ENCODE data around the gene HS3ST5. TPM values are rescaled to one million over a fixed set of nuclear protein-coding genes. Genes with fewer than 3 reads are reported as not detected.

HS3ST5 gene
- total RNA-seq, 1 donor from 2014 or later: 1.5 TPM

DNA sequence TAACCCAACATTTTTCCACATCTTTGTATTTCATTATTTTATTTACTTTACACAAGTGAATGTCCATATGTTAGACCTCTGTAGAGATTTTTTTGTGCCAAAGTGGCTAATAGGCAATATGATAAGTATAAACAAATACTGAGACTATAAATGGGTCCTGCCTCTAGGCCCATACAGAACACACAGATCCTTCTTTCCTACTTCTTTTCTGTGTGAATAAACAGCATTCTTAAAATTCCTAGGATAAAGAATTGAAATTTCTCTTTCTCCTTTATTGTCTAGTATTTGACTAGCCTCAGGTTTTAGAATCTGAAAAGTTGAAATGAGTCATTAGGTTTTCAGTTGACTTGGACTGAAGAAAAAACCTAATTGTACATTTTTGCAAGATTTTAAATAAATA is 46.3 kb upstream of the HS3ST5 start:
- Mint-ChIP-seq H3K9me3 (ENCODE audit: unreplicated experiment) (no peaks in the 10 kb centered on the region), H3K27me3 (ENCODE audit: low read depth, unreplicated experiment) (no peaks in the 10 kb centered on the region), H3K4me1 (ENCODE audit: low read depth, unreplicated experiment) (peaks cover 15% of the 10 kb centered on the region), H3K27ac (ENCODE audit: unreplicated experiment) (peak overlapping the region; percentile 64), H3K36me3 (ENCODE audit: low read depth, unreplicated experiment) (no peaks in the 10 kb centered on the region), H3K4me3 (ENCODE audit: unreplicated experiment) (no peak overlapping the region)
- FAIRE-seq: no peak
- no peak for TF ChIP-seq EZH2 (IDR thresholded peaks at IDR 0.05; ENCODE audit: insufficient read depth, low read length)
- TF ChIP-seq, protein P1, sequence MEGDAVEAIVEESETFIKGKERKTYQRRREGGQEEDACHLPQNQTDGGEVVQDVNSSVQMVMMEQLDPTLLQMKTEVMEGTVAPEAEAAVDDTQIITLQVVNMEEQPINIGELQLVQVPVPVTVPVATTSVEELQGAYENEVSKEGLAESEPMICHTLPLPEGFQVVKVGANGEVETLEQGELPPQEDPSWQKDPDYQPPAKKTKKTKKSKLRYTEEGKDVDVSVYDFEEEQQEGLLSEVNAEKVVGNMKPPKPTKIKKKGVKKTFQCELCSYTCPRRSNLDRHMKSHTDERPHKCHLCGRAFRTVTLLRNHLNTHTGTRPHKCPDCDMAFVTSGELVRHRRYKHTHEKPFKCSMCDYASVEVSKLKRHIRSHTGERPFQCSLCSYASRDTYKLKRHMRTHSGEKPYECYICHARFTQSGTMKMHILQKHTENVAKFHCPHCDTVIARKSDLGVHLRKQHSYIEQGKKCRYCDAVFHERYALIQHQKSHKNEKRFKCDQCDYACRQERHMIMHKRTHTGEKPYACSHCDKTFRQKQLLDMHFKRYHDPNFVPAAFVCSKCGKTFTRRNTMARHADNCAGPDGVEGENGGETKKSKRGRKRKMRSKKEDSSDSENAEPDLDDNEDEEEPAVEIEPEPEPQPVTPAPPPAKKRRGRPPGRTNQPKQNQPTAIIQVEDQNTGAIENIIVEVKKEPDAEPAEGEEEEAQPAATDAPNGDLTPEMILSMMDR (IDR thresholded peaks at IDR 0.05; ENCODE audit: insufficient read depth, low read depth, low read length): no peak
- Histone ChIP-seq H3K36me3 (ENCODE audit: insufficient read depth, low read length) (no peaks in the 10 kb centered on the region), H4K20me1 (ENCODE audit: insufficient read depth, low read length) (no peaks in the 10 kb centered on the region), H2AFZ (ENCODE audit: low read depth, low read length) (no peak overlapping the region), H3K9me3 (ENCODE audit: insufficient read depth, low read depth, low read length) (no peaks in the 10 kb centered on the region), H3K4me2 (ENCODE audit: low read length) (no peak overlapping the region), H3K27me3 (ENCODE audit: insufficient read depth, low read length) (no peaks in the 10 kb centered on the region), H3K79me2 (ENCODE audit: insufficient read depth, low read length) (no peaks in the 10 kb centered on the region), H3K4me1 (ENCODE audit: insufficient read depth, low read length) (no peaks in the 10 kb centered on the region), H3K9ac (ENCODE audit: low read length) (no peak overlapping the region), H3K4me3 (ENCODE audit: insufficient read depth, low read depth, low read length) (no peak overlapping the region), H3K27ac (ENCODE audit: low read depth, low read length) (no peak overlapping the region)
- no peak for DNase-seq (ENCODE audit: low read depth)

DNA sequence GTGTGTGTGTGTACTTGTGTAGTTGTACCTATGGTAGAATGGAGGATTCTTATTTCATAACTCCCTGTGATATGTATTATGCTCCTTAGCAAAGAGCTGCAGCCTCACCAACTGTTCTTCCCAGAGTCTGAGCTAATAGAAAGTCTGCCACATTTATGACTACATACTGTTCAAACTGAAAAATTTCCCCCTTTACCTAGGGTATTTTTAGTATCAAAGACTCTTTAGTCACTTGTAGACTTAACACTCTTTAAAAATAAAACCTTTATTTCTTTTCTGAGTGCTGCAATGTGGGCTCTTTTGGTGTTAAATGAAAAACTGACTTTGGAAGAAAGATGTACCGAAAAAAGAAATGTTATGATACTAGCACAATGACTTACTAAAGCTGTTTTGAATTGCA is 39.6 kb upstream of the HS3ST5 start:
- Mint-ChIP-seq H3K27ac (ENCODE audit: unreplicated experiment) (no peak overlapping the region), H3K27me3 (ENCODE audit: low read depth, unreplicated experiment) (no peaks in the 10 kb centered on the region), H3K4me3 (ENCODE audit: unreplicated experiment) (no peak overlapping the region), H3K9me3 (ENCODE audit: unreplicated experiment) (no peaks in the 10 kb centered on the region), H3K36me3 (ENCODE audit: low read depth, unreplicated experiment) (no peaks in the 10 kb centered on the region), H3K4me1 (ENCODE audit: low read depth, unreplicated experiment) (no peaks in the 10 kb centered on the region)
- Histone ChIP-seq H2AFZ (ENCODE audit: low read depth, low read length) (no peak overlapping the region), H3K4me1 (ENCODE audit: insufficient read depth, low read length) (no peaks in the 10 kb centered on the region), H3K27me3 (ENCODE audit: insufficient read depth, low read length) (no peaks in the 10 kb centered on the region), H3K27ac (ENCODE audit: low read depth, low read length) (no peak overlapping the region), H3K36me3 (ENCODE audit: insufficient read depth, low read length) (no peaks in the 10 kb centered on the region), H3K9ac (ENCODE audit: low read length) (no peak overlapping the region), H4K20me1 (ENCODE audit: insufficient read depth, low read length) (no peaks in the 10 kb centered on the region), H3K4me2 (ENCODE audit: low read length) (no peak overlapping the region), H3K9me3 (ENCODE audit: insufficient read depth, low read depth, low read length) (no peaks in the 10 kb centered on the region), H3K79me2 (ENCODE audit: insufficient read depth, low read length) (no peaks in the 10 kb centered on the region), H3K4me3 (ENCODE audit: insufficient read depth, low read depth, low read length) (no peak overlapping the region)
- no peak for FAIRE-seq
- DNase-seq (ENCODE audit: low read depth): no peak
- TF ChIP-seq EZH2 (IDR thresholded peaks at IDR 0.05; ENCODE audit: insufficient read depth, low read length): no peak
- TF ChIP-seq, protein P1 (IDR thresholded peaks at IDR 0.05; ENCODE audit: insufficient read depth, low read depth, low read length): no peak

DNA sequence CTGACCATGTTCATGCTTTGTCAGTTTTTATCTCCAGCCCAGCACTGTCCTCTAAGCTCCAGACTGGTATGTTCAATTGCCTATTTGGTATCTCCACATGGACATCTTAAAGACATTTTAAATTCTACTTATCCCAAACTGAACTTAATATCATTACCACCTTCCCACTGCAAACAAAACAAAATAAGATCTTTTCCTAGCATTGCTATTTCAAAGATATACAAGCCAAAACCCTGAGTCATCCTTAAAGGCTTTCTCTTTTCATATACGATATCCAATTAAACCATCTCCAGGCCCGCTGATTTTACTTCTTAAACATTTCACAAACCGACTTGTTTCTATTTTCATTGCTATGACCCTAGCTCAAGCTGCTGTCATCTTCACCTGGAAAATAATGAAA is 35.1 kb upstream of the HS3ST5 start:
- Histone ChIP-seq H3K27me3 (ENCODE audit: insufficient read depth, low read length) (no peaks in the 10 kb centered on the region), H3K9ac (ENCODE audit: low read length) (no peak overlapping the region), H2AFZ (ENCODE audit: low read depth, low read length) (no peak overlapping the region), H3K9me3 (ENCODE audit: insufficient read depth, low read depth, low read length) (no peaks in the 10 kb centered on the region), H3K4me3 (ENCODE audit: insufficient read depth, low read depth, low read length) (no peak overlapping the region), H4K20me1 (ENCODE audit: insufficient read depth, low read length) (no peaks in the 10 kb centered on the region), H3K4me2 (ENCODE audit: low read length) (no peak overlapping the region), H3K79me2 (ENCODE audit: insufficient read depth, low read length) (no peaks in the 10 kb centered on the region), H3K36me3 (ENCODE audit: insufficient read depth, low read length) (no peaks in the 10 kb centered on the region), H3K27ac (ENCODE audit: low read depth, low read length) (no peak overlapping the region), H3K4me1 (ENCODE audit: insufficient read depth, low read length) (no peaks in the 10 kb centered on the region)
- no peaks in the 10 kb centered on the region for H3K9me3 Mint-ChIP-seq (ENCODE audit: unreplicated experiment)
- no peak for FAIRE-seq
- TF ChIP-seq, protein P1 (IDR thresholded peaks at IDR 0.05; ENCODE audit: insufficient read depth, low read depth, low read length): no peak
- no peak for TF ChIP-seq EZH2 (IDR thresholded peaks at IDR 0.05; ENCODE audit: insufficient read depth, low read length)
- H3K4me3 Mint-ChIP-seq (ENCODE audit: unreplicated experiment): no peak overlapping the region
- DNase-seq (ENCODE audit: low read depth): no peak
- H3K36me3 Mint-ChIP-seq (ENCODE audit: low read depth, unreplicated experiment): no peaks in the 10 kb centered on the region
- H3K27me3 Mint-ChIP-seq (ENCODE audit: low read depth, unreplicated experiment): no peaks in the 10 kb centered on the region
- H3K4me1 Mint-ChIP-seq (ENCODE audit: low read depth, unreplicated experiment): peaks cover 1% of the 10 kb centered on the region
- peak overlapping the region; percentile 0 for H3K27ac Mint-ChIP-seq (ENCODE audit: unreplicated experiment)

Data from astrocyte (in vitro differentiated cells and primary cell).